Neuronal stem cell (in vitro differentiated cells): ENCODE data around the gene C1QTNF12.
A peak's percentile ranks its signal among the peaks of the same experiment; 100 is the strongest.

Experiments used
- DNase-seq: peaks from one replicate; pipeline ENCODE4 v3.0.0-alpha.2; 2013; ENCODE audit warnings: low spot score
- H2AFZ ChIP-seq: one replicate; pipeline ENCODE4 v1.6.1; 2013; ENCODE audit warnings: mild to moderate bottlenecking, low read length, inconsistent platforms
- H2AK5ac ChIP-seq: 2 replicates; pipeline ENCODE4 v1.6.1; 2013; ENCODE audit warnings: low read depth, mild to moderate bottlenecking, inconsistent platforms, low read length, moderate library complexity, mixed read lengths
- H2BK120ac ChIP-seq: 2 replicates; pipeline ENCODE4 v1.6.1; 2013; ENCODE audit warnings: low read depth, mild to moderate bottlenecking, inconsistent platforms, low read length, moderate library complexity, mixed read lengths
- H2BK12ac ChIP-seq: one replicate; pipeline ENCODE4 v1.6.1; 2013; ENCODE audit warnings: low read length, inconsistent platforms
- H2BK15ac ChIP-seq: 2 replicates; pipeline ENCODE4 v1.6.1; 2013; ENCODE audit warnings: mild to moderate bottlenecking, low read length, inconsistent platforms, mixed read lengths
- H2BK5ac ChIP-seq: one replicate; pipeline ENCODE4 v1.6.1; 2013; ENCODE audit warnings: inconsistent platforms, mild to moderate bottlenecking, low read length, moderate library complexity
- H3K14ac ChIP-seq: one replicate; pipeline ENCODE4 v1.6.1; 2013; ENCODE audit warnings: low read length, inconsistent platforms
- H3K18ac ChIP-seq: 2 replicates; pipeline ENCODE4 v1.6.1; 2013; ENCODE audit warnings: low read length, inconsistent platforms
- H3K23ac ChIP-seq: 2 replicates; pipeline ENCODE4 v1.6.1; 2013; ENCODE audit warnings: low read depth, mild to moderate bottlenecking, mixed read lengths, low read length, inconsistent platforms; ENCODE audit not compliant: poor library complexity
- H3K27ac ChIP-seq: replicated peaks from 3 replicates; pipeline ENCODE4 v1.5.1; 2013; ENCODE audit warnings: low read length, inconsistent platforms
- H3K27me3 ChIP-seq, 3 experiments: 2 replicates each; pipeline ENCODE4 v1.6.1; 2013; ENCODE audit warnings: low read length in 3 of 3, mild to moderate bottlenecking in 2 of 3, inconsistent platforms in 1 of 3, low read depth in 1 of 3, mixed read lengths in 1 of 3, moderate library complexity in 1 of 3; ENCODE audit not compliant: control insufficient read depth in 3 of 3, insufficient read depth in 3 of 3
- H3K36me3 ChIP-seq, 2 donors: replicated peaks in 1 of 2; 2 replicates each; pipeline ENCODE4 v1.6.1; 2013; ENCODE audit warnings: low read length in 2 of 2; ENCODE audit not compliant: control insufficient read depth in 2 of 2, insufficient read depth in 2 of 2
- H3K4ac ChIP-seq: 2 replicates; pipeline ENCODE4 v1.6.1; 2013; ENCODE audit warnings: inconsistent platforms, mild to moderate bottlenecking, low read length, moderate library complexity
- H3K4me1 ChIP-seq, 2 donors: 1 replicate in 1 of 2; 2 replicates in 1 of 2; pipeline ENCODE4 v1.6.1; 2013; ENCODE audit warnings: low read length in 2 of 2, low read depth in 1 of 2; ENCODE audit not compliant: control insufficient read depth in 2 of 2, insufficient read depth in 1 of 2
- H3K4me2 ChIP-seq: one replicate; pipeline ENCODE4 v1.6.1; 2013; ENCODE audit warnings: mild to moderate bottlenecking, low read length, inconsistent platforms; ENCODE audit not compliant: insufficient read depth, poor library complexity, severe bottlenecking
- H3K4me3 ChIP-seq, 2 donors: 2 replicates each; pipeline ENCODE4 v1.5.1; 2013; ENCODE audit warnings: low read length in 2 of 2, mild to moderate bottlenecking in 2 of 2, inconsistent platforms in 1 of 2, moderate library complexity in 1 of 2
- H3K79me1 ChIP-seq: one replicate; pipeline ENCODE4 v1.6.1; 2013; ENCODE audit warnings: low read depth, mild to moderate bottlenecking, inconsistent platforms, low read length, moderate library complexity
- H3K9ac ChIP-seq: one replicate; pipeline ENCODE4 v1.6.1; 2013; ENCODE audit warnings: mild to moderate bottlenecking, low read depth, low read length, inconsistent platforms; ENCODE audit not compliant: poor library complexity
- H3K9me3 ChIP-seq, 2 donors: replicated peaks in 1 of 2; 2 replicates each; pipeline versions ENCODE3 to v1.6.1; 2013; ENCODE audit warnings: low read length in 2 of 2, mild to moderate bottlenecking in 2 of 2, inconsistent platforms in 1 of 2, low read depth in 1 of 2, mixed read lengths in 1 of 2, moderate library complexity in 1 of 2; ENCODE audit not compliant: control insufficient read depth in 2 of 2, insufficient read depth in 1 of 2
- H4K8ac ChIP-seq: one replicate; pipeline ENCODE4 v1.6.1; 2013; ENCODE audit warnings: low read depth, mild to moderate bottlenecking, inconsistent platforms, low read length, moderate library complexity
- H4K91ac ChIP-seq: one replicate; pipeline ENCODE4 v1.6.1; 2013; ENCODE audit warnings: low read length, low read depth, mild to moderate bottlenecking, inconsistent platforms; ENCODE audit not compliant: poor library complexity
- WGBS, 2 donors: extraction: QIAGEN DNeasy Blood & Tissue Kit; methylation state at CpG; one replicate each; pipeline ENCODE4 v1.1.7; 2013; ENCODE audit warnings: missing lambda C conversion rate in 2 of 2, mixed read lengths in 1 of 2; ENCODE audit not compliant: insufficient read length in 2 of 2, insufficient replicate concordance in 1 of 2; ENCODE audit errors: extremely low coverage in 2 of 2; 5-methylcytosine and 5-hydroxymethylcytosine counted together

Gene C1QTNF12

GRCh38 chr1:1275836-1276235 is 29.3 kb upstream of the C1QTNF12 start:
- H3K4me1 ChIP-seq: peaks cover 14 to 20% of the 10 kb centered on the region in 2 donors
- H2BK15ac ChIP-seq: no peak overlapping the region
- H3K4me2 ChIP-seq: no peak overlapping the region
- no peak overlapping the region for H3K14ac ChIP-seq
- no peak overlapping the region for H3K9ac ChIP-seq
- peaks cover 8 to 19% of the 10 kb centered on the region in 2 donors for H3K36me3 ChIP-seq
- no peak overlapping the region for H3K4ac ChIP-seq
- H2AFZ ChIP-seq: no peak overlapping the region
- no peak overlapping the region for H3K27ac ChIP-seq
- WGBS, 2 donors: no CpG with 5 or more reads among the region's 9 CpGs
- H4K8ac ChIP-seq: no peak overlapping the region
- H3K9me3 ChIP-seq: peaks cover 0 to 2% of the 10 kb centered on the region in 2 donors
- H2AK5ac ChIP-seq: no peak overlapping the region
- no peak overlapping the region for H3K23ac ChIP-seq
- H3K4me3 ChIP-seq: no peak overlapping the region
- H2BK120ac ChIP-seq: no peak overlapping the region
- no peak overlapping the region for H2BK5ac ChIP-seq
- peaks cover 14% of the 10 kb centered on the region for H3K79me1 ChIP-seq
- no peak for DNase-seq
- H3K27me3 ChIP-seq: no peaks in the 10 kb centered on the region
- H4K91ac ChIP-seq: no peak overlapping the region
- H3K18ac ChIP-seq: no peak overlapping the region
- no peak overlapping the region for H2BK12ac ChIP-seq

- no CpG with 5 or more reads among the region's 15 CpGs for WGBS, 2 donors
- Histone ChIP-seq H2BK5ac (no peak overlapping the region), H3K79me1 (peaks cover 17% of the 10 kb centered on the region), H3K9ac (peak overlapping the region; percentile 93), H3K4me2 (peak overlapping the region; percentile 93), H3K4me3 (peak overlapping the region; percentile 84 to 97), H3K14ac (peak overlapping the region; percentile 98), H3K9me3 (peaks cover 0 to 2% of the 10 kb centered on the region in 2 donors), H3K18ac (peak overlapping the region; percentile 100), H2BK15ac (peak overlapping the region; percentile 96), H2AFZ (peak overlapping the region; percentile 98), H3K27me3 (no peaks in the 10 kb centered on the region), H4K8ac (peak overlapping the region; percentile 86), H4K91ac (peak overlapping the region; percentile 92), H3K27ac (no peak overlapping the region), H3K23ac (peak overlapping the region; percentile 73), H3K36me3 (peaks cover 8 to 27% of the 10 kb centered on the region in 2 donors), H2BK12ac (peak overlapping the region; percentile 84), H3K4me1 (peaks cover 14 to 20% of the 10 kb centered on the region in 2 donors), H2BK120ac (peak overlapping the region; percentile 87), H2AK5ac (peak overlapping the region; percentile 99), H3K4ac (peak overlapping the region; percentile 89)
- no peak for DNase-seq
Measured at GRCh38 chr1:1274931-1275431, 28.5 kb upstream of the C1QTNF12 start.

- H4K91ac ChIP-seq: peak overlapping the region; percentile 92
- H4K8ac ChIP-seq: peak overlapping the region; percentile 86
- H3K79me1 ChIP-seq: peaks cover 19% of the 10 kb centered on the region
- peak overlapping the region; percentile 84 to 97 for H3K4me3 ChIP-seq
- peak overlapping the region; percentile 95 for H2BK12ac ChIP-seq
- H3K9ac ChIP-seq: peak overlapping the region; percentile 93
- DNase-seq: no peak
- H3K4me2 ChIP-seq: peak overlapping the region; percentile 93
- H3K36me3 ChIP-seq: peaks cover 10 to 32% of the 10 kb centered on the region in 2 donors
- no peaks in the 10 kb centered on the region for H3K27me3 ChIP-seq
- peak overlapping the region; percentile 98 for H2AFZ ChIP-seq
- H3K9me3 ChIP-seq: peaks cover 0 to 2% of the 10 kb centered on the region in 2 donors
- peak overlapping the region; percentile 73 for H3K23ac ChIP-seq
- peak overlapping the region; percentile 98 for H3K14ac ChIP-seq
- H3K18ac ChIP-seq: peak overlapping the region; percentile 100
- peak overlapping the region; percentile 96 for H2BK15ac ChIP-seq
- H2AK5ac ChIP-seq: peak overlapping the region; percentile 99
- no peak overlapping the region for H3K27ac ChIP-seq
- WGBS, 2 donors: no CpG with 5 or more reads among the region's 31 CpGs
- peak overlapping the region; percentile 87 for H2BK120ac ChIP-seq
- peak overlapping the region; percentile 90 for H2BK5ac ChIP-seq
- H3K4me1 ChIP-seq: peaks cover 14 to 20% of the 10 kb centered on the region in 2 donors
- peak overlapping the region; percentile 89 for H3K4ac ChIP-seq
Measured at GRCh38 chr1:1274299-1274930, 27.9 kb upstream of the C1QTNF12 start.
